GM12864 (cell line): ENCODE data around the gene SERAC1.

ENCODE experiments used
- DNase-seq: peaks from one replicate; pipeline ENCODE4 v3.0.0-alpha.2; 2011; ENCODE audit warnings: low read depth
- H3K4me3 ChIP-seq: 2 replicates; pipeline ENCODE4 v1.5.1; 2011; ENCODE audit warnings: mild to moderate bottlenecking, low read depth, low read length, control low read depth
- CTCF ChIP-seq: IDR thresholded peaks from 2 replicates; pipeline ENCODE4 v1.5.1; 2011; ENCODE audit warnings: low read depth, mild to moderate bottlenecking, moderate library complexity, low read length, control low read depth, inconsistent platforms; ENCODE audit errors: missing control alignments

Gene SERAC1

GRCh38 chr6:158121335-158121734, 46.7 kb downstream of the SERAC1 start:
- no peak for TF ChIP-seq CTCF
- H3K4me3 ChIP-seq = no peak overlapping the region
- no peak for DNase-seq

DNA sequence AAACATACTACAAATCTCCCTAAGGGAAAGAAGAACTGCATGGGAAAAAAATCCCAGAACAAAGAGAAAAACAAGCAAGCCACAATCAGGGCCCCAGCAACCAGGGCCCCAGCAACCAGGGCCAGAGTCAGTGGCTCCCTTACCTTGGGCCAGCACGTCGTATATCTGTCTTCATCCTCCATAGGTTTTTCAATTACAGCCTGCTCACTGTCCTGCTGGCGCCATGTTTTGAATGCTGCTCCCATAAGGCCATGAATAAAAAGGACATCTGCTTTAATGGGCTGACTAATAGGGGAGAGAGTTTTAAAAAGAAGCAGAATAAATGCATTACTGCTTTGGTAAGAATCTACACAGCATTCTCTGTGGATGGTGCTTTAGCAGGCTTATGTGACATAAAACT, 49.2 kb downstream of the SERAC1 start:
- no peak overlapping the region for H3K4me3 ChIP-seq
- DNase-seq = no peak
- no peak for TF ChIP-seq CTCF

DNA sequence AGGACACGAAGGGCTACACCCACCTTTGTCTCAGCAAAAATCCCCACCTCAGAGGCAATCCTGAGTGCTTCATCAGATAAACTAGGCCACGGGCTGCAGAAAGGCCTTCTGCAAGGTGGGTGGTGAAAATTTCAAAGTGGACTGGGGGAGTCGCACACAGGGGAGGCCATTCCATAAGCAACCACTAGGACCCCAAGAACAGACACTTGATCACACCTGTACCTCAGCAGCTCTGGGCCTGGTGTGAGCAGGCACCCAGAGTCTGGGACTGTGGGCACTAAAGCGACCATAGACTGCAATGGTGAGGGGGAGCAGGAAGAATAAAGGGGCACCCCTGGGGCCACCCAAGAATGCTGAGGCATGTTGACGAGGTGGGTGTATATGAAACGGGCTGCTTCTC, 52.6 kb downstream of the SERAC1 start:
- no peak overlapping the region for H3K4me3 ChIP-seq
- DNase-seq = no peak
- no peak for TF ChIP-seq CTCF

DNA sequence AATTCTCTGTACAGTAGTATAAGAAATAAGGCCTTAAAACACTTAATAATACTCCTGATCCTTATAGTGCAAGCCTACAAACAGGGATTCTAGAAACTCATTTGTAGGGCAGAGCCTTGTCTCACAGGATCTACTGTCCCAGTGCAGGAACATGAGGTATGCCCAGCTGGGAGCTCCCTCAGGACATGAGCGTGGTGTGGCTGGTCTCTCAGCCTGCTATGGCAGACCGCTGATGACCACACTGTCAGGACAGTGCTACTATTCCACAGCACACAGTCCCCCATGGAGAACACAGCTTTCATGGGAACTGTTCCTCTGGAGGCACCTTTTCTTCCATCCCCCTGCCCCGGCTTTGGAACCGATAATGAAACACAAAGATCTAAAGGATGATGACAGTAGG, 53.0 kb downstream of the SERAC1 start:
- DNase-seq = no peak
- no peak for TF ChIP-seq CTCF
- no peak overlapping the region for H3K4me3 ChIP-seq

DNA sequence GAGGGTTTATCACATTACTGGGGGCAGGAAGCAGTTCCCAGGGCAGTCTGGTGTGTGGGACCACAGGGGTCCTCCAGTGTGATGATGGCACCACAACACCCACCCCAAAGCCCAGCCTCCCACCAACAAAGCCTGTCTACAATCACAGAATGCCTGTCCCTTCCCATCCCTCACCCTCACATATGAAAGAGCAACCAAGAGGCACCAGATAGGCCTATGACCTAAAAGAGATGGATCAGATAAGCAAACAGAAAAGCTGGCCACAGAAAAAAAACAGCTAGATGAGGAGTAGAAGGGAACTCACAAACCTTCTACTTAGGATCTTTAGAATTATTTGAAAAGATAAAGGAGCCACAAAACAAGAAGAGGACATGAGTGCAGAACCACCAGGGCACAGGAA, 54.3 kb downstream of the SERAC1 start:
- TF ChIP-seq CTCF = no peak
- H3K4me3 ChIP-seq = no peak overlapping the region
- DNase-seq = no peak

DNA sequence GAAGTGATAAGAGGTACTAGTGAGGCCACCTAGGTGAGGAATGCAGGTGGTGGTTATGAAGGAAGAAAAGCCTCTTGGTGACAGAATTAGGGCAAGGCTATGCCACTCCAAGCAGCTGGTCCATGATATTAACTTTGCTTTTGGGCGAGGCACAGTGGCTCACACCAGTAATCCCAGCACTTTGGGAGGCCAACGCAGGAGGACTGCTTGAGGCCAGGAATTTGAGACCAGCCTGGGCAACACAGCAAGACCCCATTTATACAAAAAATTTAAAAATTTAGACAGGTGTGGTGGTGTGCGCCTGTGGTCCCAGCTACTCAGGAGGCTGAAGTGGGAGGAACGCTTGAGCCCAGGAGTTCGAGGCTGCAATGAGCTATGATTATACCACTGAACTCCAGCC, 56.1 kb downstream of the SERAC1 start:
- H3K4me3 ChIP-seq = no peak overlapping the region
- TF ChIP-seq CTCF = no peak
- DNase-seq = no peak

- no peak overlapping the region for H3K4me3 ChIP-seq
- no peak for DNase-seq
- no peak for TF ChIP-seq CTCF
Measured at GRCh38 chr6:158110986-158111385, 57.1 kb downstream of the SERAC1 start.
